Measurements from ENCODE around the gene NPAS4.

The NPAS4 gene

GRCh38 chr11:66409226-66409625 is 11.6 kb upstream of the NPAS4 start:
- DNase-seq (ENCODE audit: low spot score in 2 of 2): no peak
- Histone ChIP-seq H3K4me3 (no peak overlapping the region), H3K9me3 (no peaks in the 10 kb centered on the region), H3K4me1 (no peaks in the 10 kb centered on the region), H3K27me3 (ENCODE audit: low read depth) (peaks cover 4% of the 10 kb centered on the region), H3K36me3 (replicated peaks) (no peaks in the 10 kb centered on the region)
- in situ Hi-C loops (cut with MboI; ENCODE audit: low sequenced_read_pairs): loop anchor here (5.0 to 10.0 kb wide), 2 partner anchors 276 to 423 kb away; no protein-coding TSS in a partner anchor

DNA sequence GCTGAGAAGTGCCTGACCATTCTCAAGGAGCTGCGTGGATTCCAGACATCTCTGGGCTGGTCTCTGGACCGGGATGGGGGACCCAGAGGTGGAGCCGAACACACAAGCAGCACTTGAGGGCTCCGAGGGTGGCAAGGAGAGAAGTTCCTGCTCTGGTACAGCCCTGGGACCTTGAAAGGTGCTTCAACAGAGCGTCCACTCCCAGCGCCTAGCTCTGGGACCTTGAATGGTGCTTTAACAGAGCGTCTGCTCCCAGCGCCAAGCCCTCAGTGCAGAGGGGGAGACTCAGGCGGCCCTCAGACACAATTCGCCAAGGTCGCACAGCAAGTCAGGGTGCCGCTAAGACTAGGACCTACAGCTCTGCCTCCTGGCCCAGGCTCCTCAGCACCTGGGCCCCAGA is 10.6 kb upstream of the NPAS4 start:
- Histone ChIP-seq H3K4me1 (no peaks in the 10 kb centered on the region), H3K9me3 (no peaks in the 10 kb centered on the region), H3K4me3 (no peak overlapping the region), H3K27me3 (ENCODE audit: low read depth) (peaks cover 3% of the 10 kb centered on the region), H3K36me3 (replicated peaks) (no peaks in the 10 kb centered on the region)
- in situ Hi-C loops (cut with MboI; ENCODE audit: low sequenced_read_pairs): no loop called here
- no peak for DNase-seq (ENCODE audit: low spot score in 2 of 2)

DNA sequence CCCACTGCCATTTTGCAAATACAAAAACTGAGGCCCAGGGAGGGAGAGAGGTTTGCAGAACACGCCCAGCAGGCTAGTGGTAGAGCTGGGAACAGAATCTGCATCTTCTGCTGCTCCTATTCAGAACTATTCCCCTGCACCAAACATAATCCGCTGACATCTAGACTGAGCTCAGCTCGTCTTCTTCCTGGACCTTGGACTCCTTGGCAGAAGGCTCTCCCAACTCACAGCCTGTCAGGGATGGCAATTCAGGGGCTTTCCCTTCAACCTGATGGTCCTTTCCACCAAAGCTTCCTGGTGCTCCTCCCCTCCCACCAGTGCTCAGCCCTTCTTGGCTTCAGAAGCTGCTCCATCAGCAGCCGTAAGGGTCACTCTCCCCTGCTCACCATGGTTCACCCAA is 9.5 kb upstream of the NPAS4 start:
- Histone ChIP-seq H3K4me1 (no peaks in the 10 kb centered on the region), H3K9me3 (no peaks in the 10 kb centered on the region), H3K36me3 (replicated peaks) (no peaks in the 10 kb centered on the region), H3K4me3 (no peak overlapping the region), H3K27me3 (ENCODE audit: low read depth) (0 out of 2 replicates have a peak, but pooled peaks cover 5% of the 10 kb centered on the region)
- DNase-seq (ENCODE audit: low spot score in 2 of 2): no peak
- in situ Hi-C loops (cut with MboI; ENCODE audit: low sequenced_read_pairs): no loop called here

- Histone ChIP-seq H3K4me3 (no peak overlapping the region), H3K9me3 (no peaks in the 10 kb centered on the region), H3K27me3 (ENCODE audit: low read depth) (0 out of 2 replicates have a peak, but pooled peaks cover 5% of the 10 kb centered on the region), H3K36me3 (replicated peaks) (no peaks in the 10 kb centered on the region), H3K4me1 (no peaks in the 10 kb centered on the region)
- DNase-seq (ENCODE audit: low spot score in 2 of 2): no peak
- in situ Hi-C loops (cut with MboI; ENCODE audit: low sequenced_read_pairs): no loop called here
Measured at GRCh38 chr11:66412110-66412509, 8.7 kb upstream of the NPAS4 start.

- DNase-seq (ENCODE audit: low spot score in 2 of 2): no peak
- no peaks in the 10 kb centered on the region for H3K9me3 ChIP-seq
- H3K4me1 ChIP-seq: no peaks in the 10 kb centered on the region
- 0 out of 2 replicates have a peak, but pooled peaks cover 5% of the 10 kb centered on the region for H3K27me3 ChIP-seq (ENCODE audit: low read depth)
- no peaks in the 10 kb centered on the region for H3K36me3 ChIP-seq (replicated peaks)
- no peak overlapping the region for H3K4me3 ChIP-seq
- in situ Hi-C loops (cut with MboI; ENCODE audit: low sequenced_read_pairs): no loop called here
Measured at GRCh38 chr11:66413167-66413566, 7.7 kb upstream of the NPAS4 start.

- DNase-seq (ENCODE audit: low spot score in 2 of 2): no peak
- Histone ChIP-seq H3K36me3 (replicated peaks) (no peaks in the 10 kb centered on the region), H3K4me1 (no peaks in the 10 kb centered on the region), H3K9me3 (no peaks in the 10 kb centered on the region), H3K27me3 (ENCODE audit: low read depth) (peaks cover 10% of the 10 kb centered on the region), H3K4me3 (no peak overlapping the region)
- in situ Hi-C loops (cut with MboI; ENCODE audit: low sequenced_read_pairs): no loop called here
Measured at GRCh38 chr11:66414120-66414934, 6.5 kb upstream of the NPAS4 start.

DNA sequence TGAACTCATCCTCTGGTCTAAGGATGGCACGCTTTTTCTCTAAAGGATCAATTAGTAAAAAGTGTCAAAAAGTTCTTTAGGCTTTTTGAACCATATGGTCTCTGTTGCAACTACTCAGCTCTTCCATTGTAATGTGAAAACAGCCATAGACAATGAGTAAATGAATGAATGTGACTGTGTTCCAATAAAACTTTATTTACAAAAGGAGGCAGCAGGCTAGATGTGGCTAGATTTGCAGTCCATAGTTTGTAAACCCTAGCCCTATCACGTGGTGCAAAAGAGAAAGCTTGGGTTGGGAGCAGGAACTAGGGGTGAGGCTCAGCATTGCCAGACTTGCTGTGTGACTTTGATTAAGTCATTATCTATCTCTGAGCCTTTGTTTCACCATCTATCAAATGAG is 5.4 kb upstream of the NPAS4 start:
- no peaks in the 10 kb centered on the region for H3K36me3 ChIP-seq (replicated peaks)
- DNase-seq (ENCODE audit: low spot score in 2 of 2): no peak
- peaks cover 20% of the 10 kb centered on the region for H3K27me3 ChIP-seq (ENCODE audit: low read depth)
- no peaks in the 10 kb centered on the region for H3K4me1 ChIP-seq
- H3K9me3 ChIP-seq: no peaks in the 10 kb centered on the region
- H3K4me3 ChIP-seq: no peak overlapping the region
- in situ Hi-C loops (cut with MboI; ENCODE audit: low sequenced_read_pairs): no loop called here

DNA sequence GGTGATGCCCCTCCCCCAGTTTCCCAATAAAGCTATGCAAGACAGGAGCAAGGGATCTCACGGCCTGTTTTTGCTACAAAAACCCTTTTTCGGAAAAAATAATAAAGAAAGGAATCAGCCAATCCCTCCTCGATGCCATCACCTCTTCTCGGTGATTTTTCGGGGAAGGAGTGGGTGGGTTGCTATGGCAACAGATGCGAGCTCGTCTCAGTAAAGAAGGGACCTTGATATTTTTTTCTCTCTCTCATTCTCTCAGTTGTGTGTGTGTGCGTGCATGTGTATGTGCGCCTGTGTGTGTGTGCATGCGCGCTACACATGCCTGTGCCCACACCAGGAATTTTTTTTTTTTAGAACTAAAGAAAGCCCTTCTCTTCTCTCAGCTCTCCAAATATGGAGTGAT is 3.8 kb upstream of the NPAS4 start:
- Histone ChIP-seq H3K4me1 (no peaks in the 10 kb centered on the region), H3K4me3 (no peak overlapping the region), H3K9me3 (no peaks in the 10 kb centered on the region), H3K36me3 (replicated peaks) (no peaks in the 10 kb centered on the region), H3K27me3 (ENCODE audit: low read depth) (peaks cover 31% of the 10 kb centered on the region)
- in situ Hi-C loops (cut with MboI; ENCODE audit: low sequenced_read_pairs): no loop called here
- no peak for DNase-seq (ENCODE audit: low spot score in 2 of 2)

DNA sequence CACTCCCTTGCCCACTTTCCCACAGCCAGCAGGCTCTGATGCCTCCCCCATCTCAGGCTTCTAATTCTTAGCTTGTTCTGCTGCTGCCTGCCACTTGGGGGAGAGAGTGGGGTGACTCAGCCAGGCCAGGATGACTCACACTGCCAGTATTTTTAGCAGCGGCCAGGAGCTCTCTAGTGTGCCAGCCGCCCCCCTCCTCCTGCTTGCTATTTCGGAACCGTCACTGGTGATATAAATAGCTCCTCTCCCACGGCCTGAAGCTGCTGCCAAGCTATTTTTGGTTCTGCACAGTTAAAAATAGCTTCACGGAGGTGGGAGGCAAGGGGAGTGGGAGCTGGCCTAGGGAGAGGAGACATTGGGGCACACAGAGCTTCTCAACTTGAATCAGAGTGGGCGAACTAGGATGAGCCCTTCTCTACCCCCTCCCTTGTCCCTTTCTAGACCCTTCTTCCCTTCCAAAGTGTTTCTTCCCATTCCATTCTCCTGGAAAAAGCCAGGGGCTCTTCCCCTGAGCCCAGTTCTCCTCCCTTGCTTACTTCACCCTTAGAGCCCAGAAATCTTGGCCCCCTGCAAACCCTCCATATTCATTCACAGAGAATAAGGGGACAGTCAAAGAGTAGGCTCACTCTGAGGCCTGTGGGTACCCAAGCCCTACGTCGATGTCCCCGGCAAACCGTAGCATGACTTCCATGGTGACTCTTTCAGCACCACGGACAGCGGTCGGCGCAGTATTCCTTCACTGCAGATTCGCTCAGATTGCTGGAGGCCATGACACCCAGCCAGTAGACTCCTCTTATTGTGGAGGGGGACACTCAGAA is 2.5 kb upstream of the NPAS4 start:
- in situ Hi-C loops (cut with MboI; ENCODE audit: low sequenced_read_pairs): no loop called here
- Histone ChIP-seq H3K9me3 (no peaks in the 10 kb centered on the region), H3K27me3 (ENCODE audit: low read depth) (peaks cover 31% of the 10 kb centered on the region), H3K4me3 (no peak overlapping the region), H3K36me3 (replicated peaks) (no peaks in the 10 kb centered on the region), H3K4me1 (no peaks in the 10 kb centered on the region)
- peak; percentile 41 to 88 for DNase-seq (ENCODE audit: low spot score in 2 of 2)

DNA sequence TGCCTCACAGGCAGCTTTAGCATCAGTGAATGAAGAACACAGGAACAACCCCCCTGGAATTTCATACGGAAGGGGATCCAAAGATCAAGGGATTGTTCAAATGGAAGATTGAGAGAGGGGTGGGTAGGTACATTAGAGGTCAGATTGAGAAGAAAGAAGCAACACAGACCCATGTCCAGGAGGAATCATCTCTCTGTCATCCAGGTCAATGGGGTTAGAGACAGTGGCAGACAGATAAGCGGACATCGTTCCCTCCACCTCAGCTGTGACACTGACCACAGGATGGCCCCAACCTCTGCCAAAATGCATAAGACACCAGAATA is 1.9 kb upstream of the NPAS4 start:
- Histone ChIP-seq H3K4me3 (no peak overlapping the region), H3K4me1 (no peaks in the 10 kb centered on the region), H3K36me3 (replicated peaks) (no peaks in the 10 kb centered on the region), H3K9me3 (no peaks in the 10 kb centered on the region), H3K27me3 (ENCODE audit: low read depth) (peaks cover 31% of the 10 kb centered on the region)
- DNase-seq (ENCODE audit: low spot score in 2 of 2): no peak
- in situ Hi-C loops (cut with MboI; ENCODE audit: low sequenced_read_pairs): no loop called here

DNA sequence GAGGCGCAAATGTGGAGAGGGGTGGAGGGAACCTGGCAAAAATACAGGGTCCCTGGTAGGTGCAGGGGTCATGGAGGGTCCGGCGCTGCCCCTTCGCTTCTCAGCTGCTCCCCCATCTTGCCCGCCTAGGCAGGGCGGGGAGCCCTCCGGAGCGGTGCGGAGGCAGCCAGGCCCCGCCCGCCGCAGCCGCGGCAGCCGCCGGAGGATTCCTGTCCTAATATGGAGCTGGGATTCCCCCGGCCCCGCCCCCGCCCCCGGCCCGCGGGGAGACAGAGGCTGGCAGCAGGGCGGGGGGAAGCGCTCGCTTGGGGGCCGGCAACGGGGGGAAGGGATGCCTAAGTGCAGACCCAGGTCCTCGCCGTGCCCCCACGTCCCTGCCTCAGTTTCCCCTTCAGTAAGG is 1.0 kb upstream of the NPAS4 start:
- Histone ChIP-seq H3K4me1 (no peaks in the 10 kb centered on the region), H3K4me3 (no peak overlapping the region), H3K9me3 (no peaks in the 10 kb centered on the region), H3K27me3 (ENCODE audit: low read depth) (peaks cover 28% of the 10 kb centered on the region), H3K36me3 (replicated peaks) (no peaks in the 10 kb centered on the region)
- in situ Hi-C loops (cut with MboI; ENCODE audit: low sequenced_read_pairs): no loop called here
- DNase-seq (ENCODE audit: low spot score in 2 of 2): no peak

GRCh38 chr11:66421492-66422205 is 814 bp downstream of the NPAS4 start:
- H3K9me3 ChIP-seq: no peaks in the 10 kb centered on the region
- in situ Hi-C loops (cut with MboI; ENCODE audit: low sequenced_read_pairs): no loop called here
- peak; percentile 77 to 94 for DNase-seq (ENCODE audit: low spot score in 2 of 2)
- H3K27me3 ChIP-seq (ENCODE audit: low read depth): peaks cover 26% of the 10 kb centered on the region
- no peaks in the 10 kb centered on the region for H3K36me3 ChIP-seq (replicated peaks)
- H3K4me1 ChIP-seq: no peaks in the 10 kb centered on the region
- no peak overlapping the region for H3K4me3 ChIP-seq

DNA sequence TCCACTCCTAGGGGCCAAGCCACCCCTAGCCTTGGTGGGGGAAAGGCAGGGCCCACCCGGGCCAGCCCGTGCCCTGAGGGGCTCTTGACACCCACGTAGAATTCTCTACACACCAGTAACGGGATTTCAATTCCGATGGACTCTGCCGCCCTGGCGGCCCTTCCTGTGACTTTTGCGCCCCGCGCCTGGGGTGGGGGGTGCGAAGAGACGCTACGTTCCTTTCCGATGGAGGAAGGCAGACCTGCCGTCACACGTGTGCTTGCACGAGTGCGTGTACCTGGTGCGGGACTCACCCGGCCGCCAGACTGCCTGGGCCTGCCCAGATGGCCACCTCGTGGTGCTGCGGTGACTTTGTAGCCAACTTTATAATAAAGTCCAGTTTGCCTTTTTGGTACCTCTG is 5.5 kb downstream of the NPAS4 start:
- no peak for DNase-seq (ENCODE audit: low spot score in 2 of 2)
- H3K9me3 ChIP-seq: no peaks in the 10 kb centered on the region
- H3K27me3 ChIP-seq (ENCODE audit: low read depth): peaks cover 2% of the 10 kb centered on the region
- in situ Hi-C loops (cut with MboI; ENCODE audit: low sequenced_read_pairs): no loop called here
- H3K4me3 ChIP-seq: no peak overlapping the region
- H3K4me1 ChIP-seq: no peaks in the 10 kb centered on the region
- H3K36me3 ChIP-seq (replicated peaks): no peaks in the 10 kb centered on the region

- H3K9me3 ChIP-seq: no peaks in the 10 kb centered on the region
- H3K36me3 ChIP-seq (replicated peaks): no peaks in the 10 kb centered on the region; the same call in 1 of the 2 replicates
- DNase-seq (ENCODE audit: low spot score in 2 of 2): no peak
- no peaks in the 10 kb centered on the region for H3K27me3 ChIP-seq (ENCODE audit: low read depth)
- H3K4me1 ChIP-seq: no peaks in the 10 kb centered on the region
- in situ Hi-C loops (cut with MboI; ENCODE audit: low sequenced_read_pairs): no loop called here
- H3K4me3 ChIP-seq: no peak overlapping the region
Measured at GRCh38 chr11:66428933-66429332, 8.1 kb downstream of the NPAS4 start.
